B cell (primary cell): ENCODE measurements around the gene IVNS1ABP. TPM values are rescaled to one million over a fixed set of nuclear protein-coding genes. Genes with fewer than 3 reads are reported as not detected.

Experiments used
- ATAC-seq: fragments of 200-7000 bp; cut with Tn5 transposase; one replicate; pipeline ENCODE4 v1.10.0; 2021; ENCODE audit warnings: low read depth, mild to moderate bottlenecking, moderate number of reproducible peaks, moderate library complexity
- CTCF ChIA-PET: fragments of 350-600 bp; sonication (Branson Sonifier 250); formaldehyde crosslinking; loops from one replicate; lab custom pipeline; 2021; ENCODE audit warnings: antibody characterized with exemption, inconsistent platforms; lab: Charles Lee
- POLR2A ChIA-PET: fragments of 350-600 bp; sonication (Branson Sonifier 250); formaldehyde crosslinking; loops from one replicate; lab custom pipeline; 2021; ENCODE audit warnings: antibody characterized with exemption; lab: Charles Lee
- DNase-seq: peaks from one replicate; pipeline ENCODE4 v3.0.0; 2013
- H2AFZ ChIP-seq: 2 replicates; pipeline ENCODE4 v1.6.1; 2012; ENCODE audit warnings: mild to moderate bottlenecking, low read depth, low read length; ENCODE audit not compliant: insufficient read depth, poor library complexity, severe bottlenecking
- H3K27ac ChIP-seq, 2 donors: 1 replicate in 1 of 2; 2 replicates in 1 of 2; pipeline ENCODE4 v1.5.1; 2012 to 2013; ENCODE audit warnings: low read length in 2 of 2, mild to moderate bottlenecking in 2 of 2, moderate library complexity in 1 of 2
- H3K27me3 ChIP-seq, 4 experiments: fragments of 200-600 bp in 1 of 4; sonication (generic) in 1 of 4; replicated peaks in 1 of 4; 1 replicate in 2 of 4; 2 replicates in 2 of 4; pipeline versions ENCODE4 v1.6.1 to v1.7.0; 2013 to 2016; ENCODE audit warnings: low read length in 3 of 4, mild to moderate bottlenecking in 2 of 4, mixed read lengths in 1 of 4, moderate library complexity in 1 of 4; ENCODE audit not compliant: insufficient read depth in 4 of 4, control insufficient read depth in 3 of 4; ENCODE audit errors: control extremely low read depth in 1 of 4
- H3K36me3 ChIP-seq, 2 experiments: replicated peaks in 1 of 2; 1 replicate in 1 of 2; 2 replicates in 1 of 2; pipeline versions ENCODE4 v1.6.1 to v1.7.1; 2013; ENCODE audit warnings: low read length in 1 of 2; ENCODE audit not compliant: insufficient read depth in 2 of 2, control insufficient read depth in 1 of 2; ENCODE audit errors: control extremely low read depth in 1 of 2, extremely low read depth in 1 of 2
- H3K4me1 ChIP-seq, 2 donors: fragments of 200-600 bp in 1 of 2; sonication (generic) in 1 of 2; 1 replicate in 1 of 2; 2 replicates in 1 of 2; pipeline versions ENCODE4 v1.5.1 to v1.6.1; 2013 to 2017; ENCODE audit warnings: low read length in 2 of 2; ENCODE audit not compliant: control insufficient read depth in 2 of 2, insufficient read depth in 2 of 2
- H3K4me2 ChIP-seq: replicated peaks from 2 replicates; pipeline ENCODE3; 2012; ENCODE audit warnings: mild to moderate bottlenecking, low read depth, low read length; ENCODE audit not compliant: poor library complexity, severe bottlenecking
- H3K4me3 ChIP-seq, 5 experiments: fragments of 200-600 bp in 1 of 5; sonication (generic) in 1 of 5; 1 replicate in 3 of 5; 2 replicates in 2 of 5; pipeline versions ENCODE4 v1.5.1 to v1.7.0; 2011 to 2016; ENCODE audit warnings: low read length in 4 of 5, mild to moderate bottlenecking in 4 of 5, low read depth in 2 of 5, control low read depth in 1 of 5, moderate library complexity in 1 of 5; ENCODE audit not compliant: insufficient read depth in 1 of 5; ENCODE audit errors: control extremely low read depth in 1 of 5, extremely low read depth in 1 of 5
- H3K79me2 ChIP-seq: fragments of 200-600 bp; sonication (generic); one replicate; pipeline ENCODE4 v1.6.0; 2016; ENCODE audit warnings: low read length; ENCODE audit not compliant: control insufficient read depth, insufficient read depth
- H3K9ac ChIP-seq: fragments of 200-600 bp; sonication (generic); 2 replicates; pipeline ENCODE4 v1.6.1; 2017; ENCODE audit warnings: mild to moderate bottlenecking, low read length, moderate library complexity
- H3K9me3 ChIP-seq, 3 donors: one replicate each; pipeline versions ENCODE4 v1.6.1 to v1.7.1; 2013; ENCODE audit warnings: low read length in 2 of 3; ENCODE audit not compliant: control insufficient read depth in 2 of 3, insufficient read depth in 1 of 3; ENCODE audit errors: control extremely low read depth in 1 of 3
- H4K20me1 ChIP-seq: 2 replicates; pipeline ENCODE4 v1.6.0; 2012; ENCODE audit warnings: mild to moderate bottlenecking, low read length; ENCODE audit not compliant: insufficient read depth, control insufficient read depth, poor library complexity, severe bottlenecking
- H3K27ac Mint-ChIP-seq: one replicate; pipeline ENCODE4 v1.8.0; 2021; ENCODE audit warnings: mixed read lengths
- H3K27me3 Mint-ChIP-seq: one replicate; pipeline ENCODE4 v1.8.0; 2021; ENCODE audit warnings: mixed read lengths
- H3K4me1 Mint-ChIP-seq: one replicate; pipeline ENCODE4 v1.8.0; 2021; ENCODE audit warnings: mixed read lengths
- H3K4me3 Mint-ChIP-seq: one replicate; pipeline ENCODE4 v1.8.0; 2021; ENCODE audit warnings: mixed read lengths
- H3K9me3 Mint-ChIP-seq: one replicate; pipeline ENCODE4 v1.8.0; 2022; ENCODE audit warnings: mixed read lengths; ENCODE audit not compliant: insufficient read depth
- CTCF ChIP-seq: fragments of 200-600 bp; IDR thresholded peaks from one replicate; pipeline ENCODE4 v1.8.0; 2022; ENCODE audit warnings: antibody characterized with exemption, mild to moderate bottlenecking
- EZH2 ChIP-seq: IDR thresholded peaks from 2 replicates; pipeline ENCODE4 v1.6.1; 2012; ENCODE audit warnings: borderline replicate concordance, low read depth, mild to moderate bottlenecking, moderate library complexity, low read length; ENCODE audit not compliant: insufficient read depth, poor library complexity, severe bottlenecking
- WGBS: methylation state at CpG from one replicate; pipeline ENCODE4 v1.1.5; 2013; ENCODE audit warnings: missing lambda C conversion rate; ENCODE audit not compliant: insufficient coverage; 5-methylcytosine and 5-hydroxymethylcytosine counted together
- intact Hi-C: fragments of 100-400 bp; cut with micrococcal nuclease; formaldehyde crosslinking; loops from one replicate; pipeline ENCODE4 v1.10.0; 2022
- polyA plus RNA-seq: library from polyadenylated mRNA; depleted of rRNA; stranded (reverse); fragments of >200 nt; gene quantifications from 2 replicates; pipeline ENCODE4 v1.2.3, GENCODE V29; 2012
- total RNA-seq, 2 donors: library from RNA; stranded (reverse); fragments of 120-200 nt in 1 of 2; gene quantifications; 1 replicate in 1 of 2; 2 replicates in 1 of 2; pipeline versions ENCODE4 v1.2.3 to v1.2.4, GENCODE V29; 2013 to 2022

Gene IVNS1ABP
- total and polyA plus RNA-seq, 2 donors (not counting 1 experiment from before 2014, with no cell fraction given): 42.9 to 87.0 TPM

- Mint-ChIP-seq H3K27me3 (no peaks in the 10 kb centered on the region), H3K4me3 (no peak overlapping the region), H3K27ac (no peak overlapping the region), H3K4me1 (peaks cover 18% of the 10 kb centered on the region), H3K9me3 (no peaks in the 10 kb centered on the region)
- H3K9ac ChIP-seq: no peak overlapping the region
- H3K27ac ChIP-seq: no peak overlapping the region
- H3K36me3 ChIP-seq: peaks cover 32 to 79% of the 10 kb centered on the region in 2 experiments
- intact Hi-C loops: no loop called here
- no peaks in the 10 kb centered on the region for H3K27me3 ChIP-seq
- H3K4me2 ChIP-seq: no peak overlapping the region
- 100% methylated on average over 1 of the region's 1 CpG for WGBS
- H3K4me3 ChIP-seq: no peak overlapping the region
- H3K79me2 ChIP-seq: peaks cover 24% of the 10 kb centered on the region
- peaks cover 7 to 15% of the 10 kb centered on the region in 2 donors for H3K4me1 ChIP-seq
- no peaks in the 10 kb centered on the region for H3K9me3 ChIP-seq
- ChIA-PET POLR2A (no interaction called here), CTCF (no interaction called here)
- DNase-seq (no peak), ATAC-seq (no peak)
- peaks cover 26% of the 10 kb centered on the region for H4K20me1 ChIP-seq
- TF ChIP-seq CTCF: no peak
- no peak overlapping the region for H2AFZ ChIP-seq
Measured at GRCh38 chr1:185308126-185308525, 8.9 kb downstream of the IVNS1ABP start.

GRCh38 chr1:185305419-185305818 lies 11.6 kb downstream of the IVNS1ABP start:
- Histone ChIP-seq H3K79me2 (no peaks in the 10 kb centered on the region), H3K9me3 (no peaks in the 10 kb centered on the region), H3K9ac (no peak overlapping the region), H4K20me1 (peaks cover 3% of the 10 kb centered on the region), H3K27me3 (no peaks in the 10 kb centered on the region), H2AFZ (no peak overlapping the region), H3K4me2 (no peak overlapping the region), H3K27ac (no peak overlapping the region), H3K4me1 (no peaks in the 10 kb centered on the region), H3K4me3 (no peak overlapping the region), H3K36me3 (peaks cover 40 to 90% of the 10 kb centered on the region in 2 experiments)
- no peak for DNase-seq
- no CpG with 5 or more reads among the region's 3 CpGs for WGBS
- Mint-ChIP-seq H3K4me3 (no peak overlapping the region), H3K9me3 (no peaks in the 10 kb centered on the region), H3K4me1 (no peaks in the 10 kb centered on the region), H3K27ac (no peak overlapping the region), H3K27me3 (no peaks in the 10 kb centered on the region)
- intact Hi-C loops: no loop called here
- POLR2A ChIA-PET: interaction anchor here (0.6 kb wide), 1 partner anchor 294 kb away, joined by 3 read pairs; no protein-coding TSS in a partner anchor
- no peak for ATAC-seq
- no peak for TF ChIP-seq CTCF
- TF ChIP-seq EZH2: no peak
- CTCF ChIA-PET: interaction anchor here (0.8 to 2.9 kb wide), 2 partner anchors 365 to 375 kb away, joined by 3 to 9 read pairs; no protein-coding TSS in a partner anchor
